GM11168 (cell line): ENCODE data around the gene IRF8.
"Not testable (repeated sequence)": the region's sequence is repeated elsewhere in the genome, so short reads cannot be mapped to it uniquely, and the experiment has no call there.

ENCODE experiments used
- in situ Hi-C: fragments of 300-500 bp; cut with MboI; formaldehyde crosslinking; loops from one replicate; pipeline ENCODE4 v1.12.0; 2022; ENCODE audit warnings: low sequenced_read_pairs; ENCODE audit not compliant: unreplicated experiment

IRF8 gene

DNA sequence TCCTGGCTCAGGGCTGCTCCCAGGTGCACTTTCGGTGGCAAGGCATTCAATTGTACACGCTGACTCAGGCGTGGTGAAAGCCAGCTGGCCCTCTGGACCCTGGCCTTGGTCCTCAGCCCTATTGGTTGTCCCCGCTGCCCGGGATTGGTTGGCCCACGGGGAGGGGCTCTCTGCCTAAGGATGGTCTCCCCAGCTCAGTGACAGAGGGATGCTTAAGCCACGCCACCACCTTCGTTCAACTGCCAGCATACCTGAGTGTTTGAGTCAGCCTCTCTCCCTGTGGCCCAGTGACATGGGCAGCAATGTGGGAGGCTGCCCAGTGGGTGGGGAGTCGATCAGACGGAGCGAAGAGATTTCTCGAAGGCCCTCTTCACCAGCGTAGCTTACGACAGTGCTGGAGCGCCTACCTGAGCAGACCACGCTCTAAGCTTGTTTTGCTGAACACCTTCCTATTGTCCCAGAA lies 30.3 kb downstream of the IRF8 start:
- in situ Hi-C loops: no loop called here

- in situ Hi-C loops: no loop called here
Measured at GRCh38 chr16:85930301-85930700, 31.3 kb downstream of the IRF8 start.

- in situ Hi-C loops: no loop called here
Measured at GRCh38 chr16:85931596-85932402, 32.8 kb downstream of the IRF8 start.

GRCh38 chr16:85934210-85934609 lies 35.2 kb downstream of the IRF8 start:
- in situ Hi-C loops: no loop called here

DNA sequence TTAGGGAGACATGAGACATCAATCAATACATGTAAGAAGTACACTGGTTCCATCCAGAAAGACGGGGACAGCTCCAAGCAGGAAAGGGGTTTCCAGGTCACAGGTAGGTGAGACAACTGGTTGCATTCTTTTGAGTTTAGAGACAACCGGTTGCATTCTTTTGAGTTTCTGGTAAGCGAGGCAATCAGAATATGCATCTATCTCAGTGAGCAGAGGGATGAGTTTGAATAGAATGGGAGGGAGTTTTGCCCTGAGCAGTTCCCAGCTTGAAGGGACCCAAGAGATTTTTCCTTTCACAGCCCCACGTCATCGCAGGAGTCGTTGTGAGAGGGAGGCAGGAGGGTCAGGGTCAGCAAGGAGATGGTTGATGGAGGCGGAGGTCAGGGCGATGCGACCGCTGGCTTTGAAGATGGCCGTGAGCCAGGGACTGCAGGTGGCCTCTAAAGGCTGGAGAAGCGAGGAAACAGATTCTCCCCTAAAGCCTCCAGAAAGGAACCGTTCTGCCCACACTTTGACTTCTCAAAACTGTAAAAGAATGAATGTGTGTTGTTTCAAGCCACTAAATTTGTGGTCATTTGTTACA lies 36.5 kb downstream of the IRF8 start:
- in situ Hi-C loops: no loop called here

DNA sequence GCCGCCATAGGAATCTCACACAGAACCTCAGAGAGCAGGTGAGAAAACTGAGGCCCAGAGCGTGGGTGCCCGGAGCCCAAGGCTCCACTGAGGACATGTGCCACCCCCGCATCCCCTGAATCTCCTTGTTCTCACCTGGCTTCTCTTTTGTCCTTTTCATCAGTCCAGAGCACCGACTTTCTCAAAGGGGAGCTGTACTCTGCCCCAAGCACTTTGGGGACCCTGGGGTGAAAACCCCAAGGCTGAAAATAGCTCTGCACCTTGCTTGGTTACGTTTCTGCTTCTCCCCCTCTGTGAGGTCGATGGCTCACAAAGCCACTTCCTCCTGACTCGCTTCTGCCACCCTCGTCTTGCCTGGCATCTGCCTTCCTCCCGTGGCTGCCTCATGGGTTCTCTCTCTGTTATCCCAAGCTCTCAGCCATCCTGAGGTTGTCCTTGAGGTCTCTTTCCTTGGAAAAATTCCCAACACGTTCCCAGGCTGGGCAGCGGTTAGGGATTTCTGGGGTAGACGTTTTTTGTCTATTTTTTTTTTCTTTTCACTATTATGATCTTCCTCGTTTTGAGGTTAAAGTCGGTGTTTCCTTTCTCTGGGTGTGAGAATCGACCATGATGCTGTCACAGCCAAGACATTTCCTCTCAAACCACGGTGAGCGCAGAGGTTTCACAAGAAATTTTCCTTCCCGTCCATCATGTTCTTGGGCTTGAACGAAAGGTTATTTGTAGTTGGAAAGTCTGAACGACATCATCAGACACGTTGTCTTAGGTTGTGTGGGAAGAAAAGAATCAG lies 37.2 kb downstream of the IRF8 start:
- in situ Hi-C loops: no loop called here

GRCh38 chr16:85936816-85937215 lies 37.9 kb downstream of the IRF8 start:
- in situ Hi-C loops: no loop called here

GRCh38 chr16:85940214-85940613 lies 41.3 kb downstream of the IRF8 start:
- in situ Hi-C loops: no loop called here

GRCh38 chr16:85941863-85942644 lies 43.1 kb downstream of the IRF8 start:
- in situ Hi-C loops: no loop called here

GRCh38 chr16:85942659-85943058 lies 43.7 kb downstream of the IRF8 start:
- in situ Hi-C loops: not testable (repeated sequence)

- in situ Hi-C loops: no loop called here
Measured at GRCh38 chr16:85943711-85944110, 44.7 kb downstream of the IRF8 start.

DNA sequence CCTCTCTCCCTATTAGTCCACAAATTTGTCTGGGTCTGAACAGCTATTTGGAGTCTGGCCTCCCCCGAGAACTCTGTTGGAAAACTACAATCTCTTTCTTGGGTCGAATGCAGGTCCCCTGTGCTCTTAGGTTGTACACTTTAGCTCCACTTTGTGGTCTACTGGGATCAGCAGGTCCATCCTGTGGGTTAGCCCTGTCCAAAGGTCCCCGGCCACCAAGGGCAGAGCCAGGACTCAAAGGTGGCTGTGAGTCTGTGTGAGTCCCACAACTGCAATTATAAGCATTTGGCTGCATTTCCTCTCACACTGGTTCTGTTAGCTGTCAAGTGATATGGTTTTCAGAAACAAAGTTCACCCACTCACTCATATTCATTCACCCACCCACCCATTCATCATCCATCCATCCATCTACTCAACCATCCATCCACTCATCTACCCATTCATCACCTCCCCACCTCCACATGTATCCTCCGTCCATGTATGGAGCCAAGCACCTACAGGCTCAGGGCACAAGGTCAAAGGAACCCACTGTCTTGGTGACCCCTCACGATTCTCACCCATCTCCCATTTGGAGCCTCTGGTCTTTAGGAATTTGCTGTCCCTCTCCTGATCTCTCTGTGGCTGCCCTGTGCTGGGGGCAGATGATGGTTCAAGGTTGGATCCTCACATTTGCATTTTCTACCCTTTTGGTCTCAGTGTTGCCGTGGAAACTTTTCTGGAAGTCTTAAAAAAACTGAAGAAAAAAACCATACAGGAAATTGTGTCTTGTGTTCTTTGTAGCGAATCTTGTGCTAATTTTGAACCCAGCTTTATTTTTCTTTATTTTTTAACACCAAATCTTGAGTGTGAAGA lies 45.8 kb downstream of the IRF8 start:
- in situ Hi-C loops: no loop called here

GRCh38 chr16:85945424-85945751 lies 46.4 kb downstream of the IRF8 start:
- in situ Hi-C loops: no loop called here

DNA sequence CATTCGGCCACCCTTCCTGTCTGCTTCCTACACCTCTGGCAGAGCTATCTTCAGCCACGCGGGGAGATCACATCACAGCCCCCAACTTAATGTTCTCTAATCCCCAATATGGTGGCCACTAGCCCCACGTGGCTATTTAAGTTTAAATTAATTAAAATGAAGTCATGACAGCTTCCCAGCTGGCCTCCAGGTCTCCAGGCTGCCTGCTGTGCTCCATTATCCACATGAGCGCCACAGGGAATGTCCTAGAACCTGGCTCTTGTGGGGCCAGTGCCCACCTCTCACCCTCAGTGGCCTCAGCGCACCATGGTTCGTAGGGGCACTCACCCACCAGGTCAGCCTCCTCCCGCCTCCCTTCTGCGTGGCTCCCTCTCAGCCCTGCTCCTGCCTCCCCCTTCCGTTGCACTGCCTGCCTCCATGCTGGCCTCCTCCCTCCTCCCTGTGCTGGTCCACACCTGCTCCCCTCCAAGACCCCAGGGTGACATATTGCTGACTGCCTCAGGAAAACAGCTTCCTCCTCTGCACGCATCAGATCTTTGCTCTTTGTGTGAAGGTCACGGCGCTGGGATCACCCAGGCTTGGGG lies 47.7 kb downstream of the IRF8 start:
- in situ Hi-C loops: no loop called here

DNA sequence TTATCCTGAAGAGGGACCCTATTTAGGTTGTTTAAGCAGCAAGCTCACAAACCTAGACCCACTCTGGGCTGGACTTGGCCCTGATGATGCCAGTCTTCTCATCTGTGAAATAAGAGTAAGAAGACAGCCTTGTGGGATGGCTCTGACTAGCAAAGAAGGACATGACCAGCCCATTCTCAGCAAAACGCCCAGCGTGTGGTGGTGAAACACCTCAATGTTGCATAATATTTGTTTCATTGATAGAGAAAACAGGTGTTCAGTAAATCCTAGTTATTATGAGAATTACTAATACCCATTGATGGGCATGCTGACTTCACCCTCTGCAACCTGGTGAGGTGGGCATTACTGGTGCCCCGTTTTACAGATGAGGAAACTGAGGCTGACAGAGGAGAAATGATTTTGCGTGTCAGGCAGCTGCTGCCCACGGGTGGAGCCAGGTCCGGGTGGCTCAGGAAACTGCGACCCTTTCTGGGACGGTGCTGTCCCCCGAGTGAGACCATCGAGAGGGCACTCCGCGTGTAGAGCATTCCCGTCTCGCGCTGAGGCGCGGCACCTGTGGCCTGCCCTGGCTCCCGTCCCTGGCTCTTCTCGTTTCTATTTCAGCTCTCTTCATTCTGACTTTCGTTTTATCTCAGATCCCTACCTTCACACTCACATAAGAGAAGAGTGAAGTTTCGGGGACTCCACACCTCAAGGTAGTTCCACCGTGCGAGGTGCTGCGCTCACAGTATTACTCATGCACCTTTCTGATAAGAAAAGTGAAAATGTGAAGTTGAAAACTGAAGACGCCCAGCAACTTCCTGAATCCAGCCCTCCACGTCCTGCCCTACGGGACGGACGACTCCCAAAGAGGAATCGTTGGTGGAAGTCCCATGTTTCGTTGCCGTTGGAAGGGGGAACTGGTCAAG lies 48.5 kb downstream of the IRF8 start:
- in situ Hi-C loops: no loop called here

DNA sequence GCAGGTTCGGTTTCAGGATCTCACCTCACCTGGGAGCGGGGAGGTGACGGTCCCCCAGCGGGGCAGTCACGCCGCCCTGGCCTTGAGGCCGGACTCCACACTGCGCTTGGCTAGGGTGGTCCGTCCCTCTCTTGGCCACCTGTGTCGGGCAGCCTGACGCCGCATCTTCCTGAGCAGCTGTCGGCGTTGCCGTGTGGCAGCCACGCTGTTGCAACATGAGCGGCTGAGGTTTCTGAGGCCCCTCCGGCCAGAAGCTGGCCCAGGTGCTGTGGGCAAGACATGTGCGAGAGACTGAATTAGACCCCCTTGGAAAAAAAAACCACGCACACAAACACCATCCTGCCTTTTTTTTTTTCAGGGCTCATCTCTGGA lies 49.2 kb downstream of the IRF8 start:
- in situ Hi-C loops: no loop called here

DNA sequence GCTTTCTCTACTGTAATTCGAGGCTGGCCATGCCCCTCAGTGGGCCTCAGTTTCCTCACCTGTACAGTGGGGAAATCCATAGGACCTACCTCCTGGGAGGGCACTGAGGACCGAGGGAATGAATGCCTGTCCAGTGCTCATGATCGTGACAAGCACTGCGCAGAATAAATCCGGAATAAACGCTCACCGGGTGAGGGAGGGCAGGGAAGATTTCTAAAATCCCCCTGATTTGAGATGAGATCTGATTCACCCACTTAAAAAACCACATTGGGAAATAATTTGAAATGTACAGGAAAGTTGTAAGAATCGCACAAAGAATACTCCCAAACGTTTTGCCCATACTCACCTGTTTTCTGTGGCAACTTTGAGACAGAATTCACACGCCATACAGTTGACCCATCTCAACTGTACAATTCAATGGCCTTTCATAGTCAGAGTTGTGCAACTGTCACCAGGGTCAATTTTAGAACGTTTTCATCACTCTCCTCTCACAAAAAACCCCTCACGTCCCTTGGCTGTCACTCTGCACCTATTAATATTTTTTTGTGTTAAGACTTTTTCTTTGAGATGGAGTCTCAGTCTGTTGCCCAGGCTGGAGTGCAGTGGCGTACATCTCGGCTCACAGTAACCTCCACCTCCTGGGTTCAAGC lies 49.8 kb downstream of the IRF8 start:
- in situ Hi-C loops: no loop called here
